Progenitor cell of endocrine pancreas (in vitro differentiated cells): ENCODE results near the gene C1QTNF7. TPM values are rescaled to one million over a fixed set of nuclear protein-coding genes. Genes with fewer than 3 reads are reported as not detected.

ENCODE experiments used
- DNase-seq: peaks from one replicate; pipeline ENCODE4 v3.0.0; 2021; ENCODE audit warnings: low spot score; ENCODE audit not compliant: unreplicated experiment
- H3K27ac Mint-ChIP-seq: 2 replicates; pipeline ENCODE4 v1.8.0; 2021; ENCODE audit warnings: mild to moderate bottlenecking, moderate library complexity, mixed read lengths
- H3K27me3 Mint-ChIP-seq: 2 replicates; pipeline ENCODE4 v1.8.0; 2021; ENCODE audit warnings: mixed read lengths
- H3K36me3 Mint-ChIP-seq: 2 replicates; pipeline ENCODE4 v1.8.0; 2022; ENCODE audit warnings: mixed read lengths; ENCODE audit not compliant: insufficient read depth
- H3K4me1 Mint-ChIP-seq: 2 replicates; pipeline ENCODE4 v1.8.0; 2021; ENCODE audit warnings: low read depth, mixed read lengths
- H3K4me3 Mint-ChIP-seq: 2 replicates; pipeline ENCODE4 v1.8.0; 2021; ENCODE audit warnings: low read depth, mild to moderate bottlenecking, moderate library complexity, mixed read lengths
- H3K9me3 Mint-ChIP-seq: 2 replicates; pipeline ENCODE4 v1.8.0; 2021; ENCODE audit warnings: low read depth, mixed read lengths
- CTCF ChIP-seq: fragments of 200-600 bp; sonication (generic); IDR thresholded peaks from one replicate; pipeline ENCODE4 v1.5.0; 2021; ENCODE audit warnings: antibody characterized with exemption, mild to moderate bottlenecking; ENCODE audit not compliant: unreplicated experiment
- total RNA-seq: library from RNA; stranded (reverse); gene quantifications from 2 replicates; pipeline ENCODE4 v1.2.1, GENCODE V29; 2021

C1QTNF7 gene
- total RNA-seq, 1 donor from 2014 or later, result not detected

- H3K27ac Mint-ChIP-seq, result no peak overlapping the region
- DNase-seq, result no peak
- TF ChIP-seq CTCF, result no peak
- H3K4me1 Mint-ChIP-seq, result no peaks in the 10 kb centered on the region
- no peaks in the 10 kb centered on the region for H3K9me3 Mint-ChIP-seq
- no peaks in the 10 kb centered on the region for H3K36me3 Mint-ChIP-seq
- H3K4me3 Mint-ChIP-seq, result no peak overlapping the region
- no peaks in the 10 kb centered on the region for H3K27me3 Mint-ChIP-seq
Observed at GRCh38 chr4:15451866-15452765, 24.3 kb downstream of the C1QTNF7 start.

- H3K36me3 Mint-ChIP-seq, result no peaks in the 10 kb centered on the region
- no peak overlapping the region for H3K27ac Mint-ChIP-seq
Observed at GRCh38 chr4:15455290-15455689, 27.5 kb downstream of the C1QTNF7 start.

GRCh38 chr4:15457406-15458201 lies 29.8 kb downstream of the C1QTNF7 start:
- Mint-ChIP-seq H3K27ac (no peak overlapping the region), H3K4me1 (no peaks in the 10 kb centered on the region), H3K4me3 (no peak overlapping the region), H3K36me3 (no peaks in the 10 kb centered on the region), H3K27me3 (peaks cover 3% of the 10 kb centered on the region), H3K9me3 (no peaks in the 10 kb centered on the region)
- peak; percentile 75 for TF ChIP-seq CTCF
- no peak for DNase-seq

More at GRCh38 chr4:15455290-15455689, 27.5 kb downstream of the C1QTNF7 start:
- DNase-seq, result no peak
- Mint-ChIP-seq H3K27me3 (no peaks in the 10 kb centered on the region), H3K4me1 (no peaks in the 10 kb centered on the region), H3K9me3 (no peaks in the 10 kb centered on the region), H3K4me3 (no peak overlapping the region)
- TF ChIP-seq CTCF, result no peak

GRCh38 chr4:15458616-15459015 lies 30.8 kb downstream of the C1QTNF7 start:
- Mint-ChIP-seq H3K36me3 (no peaks in the 10 kb centered on the region), H3K27ac (no peak overlapping the region), H3K9me3 (no peaks in the 10 kb centered on the region), H3K4me1 (no peaks in the 10 kb centered on the region), H3K4me3 (no peak overlapping the region), H3K27me3 (peaks cover 3% of the 10 kb centered on the region)
- no peak for DNase-seq
- no peak for TF ChIP-seq CTCF

GRCh38 chr4:15459706-15460105 lies 31.9 kb downstream of the C1QTNF7 start:
- H3K27ac Mint-ChIP-seq, result no peak overlapping the region
- peaks cover 3% of the 10 kb centered on the region for H3K27me3 Mint-ChIP-seq
- no peaks in the 10 kb centered on the region for H3K9me3 Mint-ChIP-seq
- TF ChIP-seq CTCF, result no peak
- no peaks in the 10 kb centered on the region for H3K36me3 Mint-ChIP-seq
- DNase-seq, result no peak
- H3K4me1 Mint-ChIP-seq, result no peaks in the 10 kb centered on the region
- H3K4me3 Mint-ChIP-seq, result no peak overlapping the region
